Liver (tissue), 3 donors: ENCODE measurements around the gene HOXB5.

ENCODE experiments used
- ATF3 ChIP-seq: IDR thresholded peaks from 2 replicates; pipeline ENCODE4 v1.6.1; 2016; ENCODE audit warnings: antibody characterized with exemption
- CTCF ChIP-seq: fragments of 150-350 bp; IDR thresholded peaks from 2 replicates; pipeline ENCODE4 v1.5.1; 2017; ENCODE audit warnings: improper control_type of control experiment, low read depth, low read length; ENCODE audit not compliant: missing input control
- JUND ChIP-seq, 2 donors: IDR thresholded peaks; 2 replicates each; pipeline ENCODE4 v1.6.1; 2016; ENCODE audit warnings: antibody characterized with exemption in 2 of 2
- REST ChIP-seq: IDR thresholded peaks from 2 replicates; pipeline ENCODE4 v1.6.1; 2016; ENCODE audit warnings: antibody characterized with exemption, mild to moderate bottlenecking
- RXRA ChIP-seq, 2 donors: IDR thresholded peaks; 2 replicates each; pipeline ENCODE4 v1.6.1; 2017 to 2018; ENCODE audit warnings: antibody characterized with exemption in 2 of 2, mild to moderate bottlenecking in 1 of 2
- SP1 ChIP-seq: IDR thresholded peaks from 2 replicates; pipeline ENCODE4 v1.6.1; 2018; ENCODE audit warnings: antibody characterized with exemption, mild to moderate bottlenecking
- donor health status: healthy.
- donor health status: healthy.

GRCh38 chr17:48630925-48631692 lies 37.5 kb upstream of the HOXB5 start:
- TF ChIP-seq CTCF, result no peak
- TF ChIP-seq SP1, result no peak
- no peak for TF ChIP-seq JUND (IDR thresholded peaks at IDR 0.05)
- no peak for TF ChIP-seq ATF3
- TF ChIP-seq REST, result no peak
- no peak for TF ChIP-seq RXRA (IDR thresholded peaks at IDR 0.05)
